ENCODE results near the gene NIP7. TPM values are rescaled to one million over a fixed set of nuclear protein-coding genes. Genes with fewer than 3 reads are reported as not detected.

The NIP7 gene
- total and polyA plus RNA-seq, 2 donors (not counting 3 experiments of a cell fraction or from before 2014, with no cell fraction given): 8.8 to 46.8 TPM

GRCh38 chr16:69320740-69321073, 18.9 kb upstream of the NIP7 start:
- Histone ChIP-seq H3K9ac (replicated peaks; ENCODE audit: extremely low read depth, insufficient read depth, low read length) (no peak overlapping the region), H3K27me3 (ENCODE audit: control insufficient read depth in 2 of 2, insufficient read depth in 2 of 2, low read length in 2 of 2) (no peaks in the 10 kb centered on the region), H3K4me1 (ENCODE audit: control insufficient read depth, extremely low read depth, insufficient read depth, low read length) (no peaks in the 10 kb centered on the region), H3K27ac (ENCODE audit: insufficient read depth, low read depth, low read length) (no peak overlapping the region), H3K79me2 (ENCODE audit: control insufficient read depth, insufficient read depth, low read length) (peaks cover 21% of the 10 kb centered on the region), H3K4me2 (ENCODE audit: insufficient read depth, low read length) (no peak overlapping the region), H2AFZ (ENCODE audit: low read depth, low read length) (no peak overlapping the region), H3K9me1 (replicated peaks; ENCODE audit: control insufficient read depth, extremely low read depth, insufficient read depth, low read length) (no peaks in the 10 kb centered on the region), H4K20me1 (replicated peaks; ENCODE audit: control insufficient read depth, extremely low read depth, insufficient read depth, low read length) (no peaks in the 10 kb centered on the region), H3K36me3 (ENCODE audit: control insufficient read depth in 2 of 2, extremely low read depth in 1 of 2, insufficient read depth in 2 of 2, low read length in 2 of 2) (peaks cover 24 to 63% of the 10 kb centered on the region in 2 experiments), H3K4me3 (replicated peaks in 1 of 3; ENCODE audit: insufficient read depth in 1 of 3, low read depth in 1 of 3, low read length in 3 of 3) (no peak overlapping the region), H3K9me3 (replicated peaks; ENCODE audit: control insufficient read depth, insufficient read depth, low read length) (no peaks in the 10 kb centered on the region)
- CTCF ChIA-PET: no interaction called here
- dilution Hi-C loops (cut with MboI; ENCODE audit: extremely low pct_ligation_motif_present, low sequenced_read_pairs) (no loop called here), intact Hi-C loops (cut with micrococcal nuclease) (no loop called here)
- DNase-seq (ENCODE audit: low read depth, low spot score): no peak
- no TSS peak for BruUV-seq (replicated peaks)
- TF ChIP-seq FOS (IDR thresholded peaks at IDR 0.05; ENCODE audit: borderline replicate concordance, insufficient read depth, low read length) (no peak), CTCF (IDR thresholded peaks at IDR 0.05; ENCODE audit: extremely low read depth in 1 of 2, insufficient read depth in 1 of 2, low read depth in 1 of 2, low read length in 2 of 2) (no peak), MYC (IDR thresholded peaks at IDR 0.05; ENCODE audit: low read depth, low read length) (no peak), POLR2AphosphoS5 (IDR thresholded peaks at IDR 0.05; ENCODE audit: insufficient read depth, low read depth, low read length) (no peak), EZH2 (IDR thresholded peaks at IDR 0.05; ENCODE audit: borderline replicate concordance, low read depth, low read length, severe bottlenecking) (no peak), GATA2 (IDR thresholded peaks at IDR 0.05; ENCODE audit: insufficient read depth, insufficient read length, low read depth, low read length) (no peak), POLR2A (IDR thresholded peaks at IDR 0.05; ENCODE audit: low read depth, low read length) (no peak), MAX (IDR thresholded peaks at IDR 0.05; ENCODE audit: insufficient read depth, insufficient read length) (no peak), JUN (IDR thresholded peaks at IDR 0.05; ENCODE audit: borderline replicate concordance, insufficient read depth, insufficient read length, low read depth) (no peak)
- no peak for FAIRE-seq
- POLR2A ChIA-PET: no interaction called here
